ENCODE data around the gene KCTD21.

KCTD21 gene

GRCh38 chr11:78189174-78189724, 823 bp upstream of the KCTD21 start:
- DNase-seq (ENCODE audit: low read depth in 2 of 2), result no peak
- TF ChIP-seq CTCF (IDR thresholded peaks at IDR 0.05; ENCODE audit: low read depth, low read length), result no peak
- H3K4me3 ChIP-seq (replicated peaks in 1 of 2; ENCODE audit: low read depth in 2 of 2, low read length in 2 of 2), result peak overlapping the region; percentile 86 to 94

DNA sequence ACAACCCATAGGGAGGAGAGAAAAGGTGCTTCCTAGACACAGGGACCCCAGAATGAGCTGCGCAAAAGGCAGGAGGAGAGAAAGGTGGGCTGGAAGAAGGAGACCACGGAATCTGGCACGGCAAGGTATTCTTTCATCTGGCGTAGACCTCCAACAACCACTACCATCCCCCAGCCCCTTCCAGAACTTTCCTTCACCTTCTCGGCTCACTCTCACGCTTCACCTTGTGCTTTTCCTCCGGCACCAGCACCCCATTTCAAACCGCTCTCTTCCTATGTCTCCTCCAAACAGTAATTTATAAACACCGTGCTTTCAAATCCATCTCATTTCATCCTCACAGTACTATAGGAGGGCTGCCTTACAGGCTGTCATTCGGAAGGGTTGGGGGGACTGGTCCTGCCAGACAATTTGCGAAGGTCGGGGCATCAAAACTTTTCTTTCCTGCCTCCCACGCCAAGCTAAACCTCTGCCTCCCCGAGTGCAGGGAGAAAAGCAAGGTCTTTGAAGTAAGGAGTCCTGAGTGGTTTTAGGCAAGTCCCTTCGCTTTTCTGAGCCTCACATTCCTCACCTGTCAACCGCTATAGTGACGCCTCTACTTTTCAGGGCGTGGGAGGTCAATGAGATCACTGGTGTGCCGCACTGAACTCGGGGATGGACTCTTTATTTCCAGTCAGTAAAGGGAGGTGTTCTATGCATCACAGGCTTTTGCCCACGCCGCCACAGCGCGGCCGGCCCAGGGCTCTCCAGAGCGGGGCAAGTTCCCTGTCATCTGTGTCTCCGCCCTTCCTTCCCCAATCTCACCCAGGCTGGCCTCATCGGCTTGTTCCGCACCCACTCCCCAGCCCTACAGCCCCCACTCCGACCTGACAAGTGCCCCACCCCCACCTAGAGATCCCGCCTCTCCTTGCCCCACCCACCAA, 800 bp downstream of the KCTD21 start:
- no peak for DNase-seq (ENCODE audit: low read depth in 2 of 2)
- TF ChIP-seq CTCF (IDR thresholded peaks at IDR 0.05; ENCODE audit: low read depth, low read length), result no peak
- H3K4me3 ChIP-seq (replicated peaks in 1 of 2; ENCODE audit: low read depth in 2 of 2, low read length in 2 of 2), result peak overlapping the region; percentile 86 to 94

DNA sequence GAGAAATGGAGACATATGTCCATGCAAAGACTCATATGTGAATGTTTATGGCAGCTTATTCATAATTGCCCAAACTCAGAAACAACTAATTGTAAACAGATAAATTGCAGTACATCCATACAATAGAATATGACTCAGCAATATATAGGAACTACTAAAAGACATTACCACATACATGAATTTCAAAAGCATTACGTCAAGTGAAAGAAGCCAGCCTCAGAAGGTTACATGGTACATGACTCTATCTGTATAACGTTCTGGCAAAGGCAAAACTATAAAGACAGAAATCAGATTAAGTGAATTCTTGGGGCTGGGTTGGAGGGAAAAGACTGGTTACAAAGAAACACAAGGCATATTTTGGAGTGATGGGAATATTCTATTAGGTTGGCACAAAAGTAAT, 7.2 kb downstream of the KCTD21 start:
- peak; percentile 39 to 63 for DNase-seq (ENCODE audit: low read depth in 2 of 2)
- TF ChIP-seq CTCF (IDR thresholded peaks at IDR 0.05; ENCODE audit: low read depth, low read length), result no peak

GRCh38 chr11:78180751-78181150, 7.7 kb downstream of the KCTD21 start:
- no peak for TF ChIP-seq CTCF (IDR thresholded peaks at IDR 0.05; ENCODE audit: low read depth, low read length)
- DNase-seq (ENCODE audit: low read depth in 2 of 2), result no peak
- H3K4me3 ChIP-seq (replicated peaks in 1 of 2; ENCODE audit: low read depth in 2 of 2, low read length in 2 of 2), result no peak overlapping the region

More for the DNA sequence above, 7.2 kb downstream of the KCTD21 start:
- H3K4me3 ChIP-seq (replicated peaks in 1 of 2; ENCODE audit: low read depth in 2 of 2, low read length in 2 of 2), result no peak overlapping the region

DNA sequence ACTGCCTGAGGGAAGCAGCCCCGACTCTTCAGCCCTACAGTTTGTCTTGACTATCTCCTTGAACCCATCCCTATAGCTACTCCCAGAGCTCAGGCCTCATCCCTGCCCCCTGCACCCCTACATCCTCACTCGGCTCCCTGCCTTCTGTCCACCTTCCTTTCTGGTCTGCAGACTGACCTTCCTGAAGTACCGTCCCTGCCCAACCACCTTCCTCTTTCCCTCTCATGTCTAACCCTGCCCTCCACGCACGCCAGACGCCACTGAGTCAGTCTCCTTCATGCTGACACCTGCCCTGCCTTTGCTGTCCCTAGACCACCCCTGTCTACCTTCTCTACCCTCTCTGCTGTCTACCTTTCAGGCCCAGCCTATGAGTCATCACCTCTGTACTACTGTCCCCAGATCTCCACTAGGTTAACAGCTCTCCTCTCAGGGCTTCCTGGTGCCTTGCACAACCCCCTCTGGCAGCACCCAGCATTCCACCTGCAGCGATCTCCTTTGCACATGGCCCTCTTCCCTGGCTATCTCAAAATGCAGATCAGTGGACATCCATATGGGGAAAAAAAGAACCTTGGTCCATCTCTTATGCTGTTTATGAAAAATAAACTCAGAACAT, 8.9 kb downstream of the KCTD21 start:
- no peak overlapping the region for H3K4me3 ChIP-seq (replicated peaks in 1 of 2; ENCODE audit: low read depth in 2 of 2, low read length in 2 of 2)
- no peak for TF ChIP-seq CTCF (IDR thresholded peaks at IDR 0.05; ENCODE audit: low read depth, low read length)
- no peak for DNase-seq (ENCODE audit: low read depth in 2 of 2)

- DNase-seq (ENCODE audit: low read depth in 2 of 2), result no peak
- H3K4me3 ChIP-seq (replicated peaks in 1 of 2; ENCODE audit: low read depth in 2 of 2, low read length in 2 of 2), result no peak overlapping the region
- no peak for TF ChIP-seq CTCF (IDR thresholded peaks at IDR 0.05; ENCODE audit: low read depth, low read length)
Observed at GRCh38 chr11:78177216-78177615, 11.2 kb downstream of the KCTD21 start.

All from cardiac fibroblast (primary cell).